ENCODE results near the gene SLC38A11.
"Not testable (repeated sequence)": the region's sequence is repeated elsewhere in the genome, so short reads cannot be mapped to it uniquely, and the experiment has no call there.

The SLC38A11 gene

GRCh38 chr2:164877927-164878326 is 77.4 kb downstream of the SLC38A11 start:
- DNase-seq (ENCODE audit: low spot score) = no peak

GRCh38 chr2:164877169-164877568 is 78.2 kb downstream of the SLC38A11 start:
- DNase-seq (ENCODE audit: low spot score) = no peak

GRCh38 chr2:164875334-164876205 is 79.8 kb downstream of the SLC38A11 start:
- no peak for DNase-seq (ENCODE audit: low spot score)

DNA sequence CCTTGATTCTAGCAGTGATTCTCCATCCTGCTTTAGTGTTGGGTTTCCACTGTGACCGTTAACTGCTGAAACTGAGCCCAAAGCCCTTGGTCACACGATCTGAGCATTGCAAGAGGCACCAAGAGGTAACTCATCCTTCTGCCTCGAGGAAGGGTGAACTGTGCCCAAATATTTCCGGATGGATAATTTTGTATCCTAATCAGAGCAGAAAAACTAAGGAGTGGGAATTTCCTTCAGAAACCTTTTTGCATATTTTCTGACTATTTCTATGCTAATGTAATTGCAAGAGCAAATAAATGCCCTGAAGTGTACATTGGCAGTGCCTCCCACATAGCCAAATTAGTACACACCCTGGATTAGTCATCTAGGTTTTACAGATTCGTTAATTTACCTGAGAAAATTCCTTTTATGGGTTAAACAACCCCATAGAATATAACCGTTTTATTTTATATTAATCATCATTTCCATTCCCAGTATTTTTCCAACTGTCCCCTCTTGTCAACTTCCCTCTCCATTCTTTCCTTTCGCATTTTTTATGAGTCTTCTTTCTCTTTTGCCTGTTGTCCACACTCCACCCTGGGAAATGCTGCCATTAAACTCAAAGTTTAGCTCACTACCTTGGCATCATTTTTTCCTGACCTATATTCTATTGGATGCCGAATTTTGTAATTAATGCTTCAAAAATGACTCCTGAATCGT is 82.0 kb downstream of the SLC38A11 start:
- DNase-seq (ENCODE audit: low spot score) = no peak

DNA sequence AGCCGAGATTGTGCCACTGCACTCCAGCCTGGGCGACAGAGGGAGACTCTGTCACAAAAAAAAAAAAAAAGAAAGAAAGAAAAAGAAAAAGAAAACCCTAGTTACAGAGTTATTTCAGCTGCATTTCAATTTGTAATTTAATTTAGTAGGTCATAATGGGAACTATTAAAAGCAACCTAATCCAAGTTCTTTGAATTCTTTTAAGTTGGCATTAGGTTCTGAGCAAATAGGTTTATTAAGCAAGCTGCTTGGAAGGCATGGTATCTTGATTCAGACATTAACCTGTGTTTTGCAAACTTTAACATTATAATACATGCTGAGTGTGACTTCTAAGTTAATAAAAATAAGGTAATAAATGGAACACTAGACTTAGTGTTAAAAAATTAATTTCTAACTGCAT is 83.9 kb downstream of the SLC38A11 start:
- no peak for DNase-seq (ENCODE audit: low spot score)

- DNase-seq (ENCODE audit: low spot score) = no peak
These were observed 85.9 kb downstream of the SLC38A11 start for GRCh38 chr2:164869420-164869772.

DNA sequence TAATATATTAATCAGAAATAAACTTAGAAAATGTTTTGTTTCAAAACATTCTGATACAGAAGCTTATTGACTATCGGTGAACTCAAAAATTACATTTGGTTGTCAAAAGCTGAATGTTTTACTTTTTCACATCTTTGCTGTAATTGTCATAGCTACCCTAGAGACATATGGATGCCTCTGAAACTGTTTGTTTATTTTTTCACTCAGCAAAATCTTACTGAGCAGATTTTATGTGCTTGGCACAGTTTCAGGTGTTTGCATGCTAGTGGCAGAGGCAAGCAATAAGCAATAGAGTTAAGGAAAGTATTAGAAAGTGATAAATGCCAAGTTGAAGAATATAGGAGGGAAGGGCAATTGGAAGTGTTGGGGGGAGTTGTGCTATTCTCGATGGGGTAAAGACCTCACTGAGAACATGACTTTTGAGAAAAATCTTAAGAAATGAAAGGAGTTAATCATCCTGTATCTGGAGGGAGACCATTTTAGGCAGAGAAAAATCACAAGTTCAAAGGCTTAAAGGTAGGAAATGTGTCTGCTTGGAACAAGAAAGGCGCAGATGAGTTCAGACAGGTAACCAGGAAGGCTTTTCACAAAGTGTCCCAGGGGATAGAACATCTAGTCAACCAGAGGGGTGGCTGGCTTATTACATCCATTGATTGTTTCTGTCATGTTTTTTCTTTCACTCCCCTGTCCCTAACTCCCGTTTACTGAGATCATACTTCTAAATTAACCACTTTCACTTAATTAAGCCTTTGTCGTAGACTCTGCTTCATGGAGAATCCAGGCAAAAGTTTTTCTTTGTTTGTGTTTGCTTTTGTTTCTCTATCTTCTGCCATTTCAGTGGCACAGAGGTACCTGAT is 86.5 kb downstream of the SLC38A11 start:
- DNase-seq (ENCODE audit: low spot score) = no peak

GRCh38 chr2:164867779-164868397 is 87.4 kb downstream of the SLC38A11 start:
- DNase-seq (ENCODE audit: low spot score) = no peak

GRCh38 chr2:164866381-164866780 is 88.9 kb downstream of the SLC38A11 start:
- not testable (repeated sequence) for DNase-seq (ENCODE audit: low spot score)

DNA sequence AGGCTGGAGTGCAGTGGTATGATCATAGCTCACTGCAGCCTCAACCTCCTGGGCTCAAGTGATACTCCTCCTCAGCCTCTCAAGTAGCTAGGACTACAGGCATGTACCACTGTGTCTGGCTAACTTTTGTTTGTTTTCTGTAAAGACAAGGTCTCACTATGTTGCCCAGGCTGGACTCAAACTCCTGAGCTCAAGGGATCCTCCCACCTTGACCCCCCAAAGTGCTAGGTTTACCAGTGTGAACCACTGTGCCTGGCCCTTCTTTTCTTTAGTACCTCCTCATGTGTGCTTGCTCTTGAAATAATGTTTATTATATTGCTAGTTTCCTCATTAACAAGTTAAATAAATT is 94.7 kb downstream of the SLC38A11 start:
- DNase-seq (ENCODE audit: low spot score) = no peak

DNA sequence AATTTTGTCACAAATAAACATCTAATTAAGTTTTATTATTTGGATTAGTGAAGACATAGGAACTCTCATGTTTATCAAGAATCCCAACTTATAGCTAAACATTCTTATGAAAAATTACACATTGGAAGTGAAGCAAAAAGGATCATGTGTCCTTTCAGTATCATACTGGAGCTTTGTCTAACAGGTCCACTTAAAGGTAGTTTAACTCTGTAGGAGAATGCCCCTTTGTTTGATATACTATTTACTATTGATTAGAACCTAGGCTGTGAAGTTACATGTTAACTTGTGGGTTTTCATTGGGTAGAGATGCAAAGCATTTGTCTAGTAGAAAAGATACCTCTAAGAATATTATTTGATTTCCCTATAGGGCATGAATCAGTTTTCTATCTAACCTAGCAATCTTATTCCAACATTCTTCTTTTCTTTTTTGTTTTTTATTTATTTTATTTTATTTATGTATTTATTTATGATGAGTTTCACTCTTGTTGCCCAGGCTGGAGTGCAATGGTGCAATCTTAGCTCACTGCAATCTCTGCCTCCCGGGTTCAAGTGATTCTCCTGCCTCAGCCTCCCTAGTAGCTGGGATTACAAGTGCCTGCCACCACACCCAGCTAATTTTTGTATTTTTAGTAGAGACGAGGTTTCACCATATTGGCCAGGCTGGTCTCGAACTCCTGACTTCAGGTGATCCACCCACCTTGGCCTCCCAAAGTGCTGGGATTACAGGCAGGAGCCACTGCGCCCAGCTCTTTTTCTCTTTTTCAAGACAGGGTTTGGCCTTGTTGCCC is 95.2 kb downstream of the SLC38A11 start:
- DNase-seq (ENCODE audit: low spot score) = not testable (repeated sequence)

DNA sequence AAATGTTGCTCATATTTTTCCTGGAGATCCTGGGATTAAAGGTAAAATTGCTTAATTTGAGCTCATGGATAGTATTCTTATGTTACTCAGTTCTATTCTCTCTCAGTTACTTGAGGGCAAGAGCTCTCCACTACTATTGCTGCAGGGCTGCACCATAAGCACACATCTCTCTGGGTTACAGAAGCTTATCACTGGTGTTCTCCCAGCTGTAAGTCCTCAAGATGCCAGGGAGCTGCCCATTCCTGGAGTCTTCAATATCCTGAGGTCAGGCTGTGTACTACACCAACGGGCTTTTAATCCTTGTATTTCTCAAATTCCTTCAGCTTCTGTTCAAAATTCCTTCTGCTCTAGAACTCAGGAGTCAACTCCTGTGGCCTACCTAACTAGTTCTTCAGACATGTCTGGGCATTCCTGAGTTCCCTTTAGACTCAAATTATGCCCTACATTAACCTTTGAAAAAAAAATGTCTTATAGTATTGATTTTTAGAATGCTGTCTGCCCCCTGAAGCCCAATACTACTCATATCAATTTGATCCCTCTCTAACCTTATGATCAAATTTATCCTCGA is 96.0 kb downstream of the SLC38A11 start:
- no peak for DNase-seq (ENCODE audit: low spot score)

DNA sequence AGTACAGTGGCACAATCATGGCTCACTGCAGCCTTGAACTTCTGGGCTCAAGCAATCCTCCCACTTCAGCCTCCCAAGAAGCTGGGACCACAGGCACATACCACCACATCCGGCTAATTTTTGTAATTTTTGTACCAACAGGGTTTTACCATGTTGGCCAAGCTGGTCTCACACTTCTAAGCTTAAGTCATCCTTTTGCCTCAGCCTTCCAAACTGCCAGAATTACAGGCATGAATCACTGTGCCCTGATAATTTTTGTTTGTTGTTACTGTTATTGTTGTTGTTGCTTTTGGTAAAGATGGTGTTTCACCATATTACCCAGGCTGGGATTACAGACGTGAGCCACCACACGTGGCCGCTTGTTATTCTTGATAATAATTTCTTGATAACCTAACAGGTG is 103.2 kb downstream of the SLC38A11 start:
- no peak for DNase-seq (ENCODE audit: low spot score)

DNA sequence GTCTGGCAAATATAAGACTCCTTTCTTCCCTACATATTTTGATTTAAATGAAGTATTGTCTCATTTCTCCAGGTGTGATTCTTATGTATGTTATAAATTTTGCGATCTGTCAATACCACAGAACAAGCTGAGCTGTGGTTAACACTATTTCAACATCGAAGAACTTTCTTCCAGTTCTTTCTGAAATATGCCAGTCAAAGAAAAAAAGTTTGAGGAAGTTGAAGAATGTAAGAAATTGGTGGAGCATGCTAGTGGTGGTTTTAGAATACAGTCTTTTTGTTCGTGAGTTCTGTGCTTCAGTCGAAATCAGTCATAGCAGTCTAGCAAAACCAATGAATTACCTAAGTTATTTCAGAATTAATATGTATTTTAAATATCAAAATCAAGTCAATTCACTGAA is 105.1 kb downstream of the SLC38A11 start:
- no peak for DNase-seq (ENCODE audit: low spot score)

DNA sequence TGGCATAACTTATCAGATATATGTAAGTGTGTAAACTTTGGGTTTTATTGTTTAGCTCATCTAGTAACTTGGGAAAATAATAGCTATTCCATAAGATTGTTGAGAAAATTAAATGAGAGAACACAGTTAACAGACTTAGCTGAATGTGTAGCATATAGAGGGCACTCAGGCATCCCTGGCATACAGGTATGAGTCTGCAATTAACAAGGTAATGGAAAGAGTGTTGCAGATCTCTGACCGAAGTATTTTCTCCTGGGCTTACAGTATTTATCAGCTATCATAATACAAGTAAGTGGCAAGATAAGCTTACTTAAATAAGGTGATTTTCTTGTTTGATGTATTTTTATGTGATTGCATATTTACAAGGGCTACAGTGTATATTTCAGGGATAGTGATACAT is 105.8 kb downstream of the SLC38A11 start:
- no peak for DNase-seq (ENCODE audit: low spot score)

DNA sequence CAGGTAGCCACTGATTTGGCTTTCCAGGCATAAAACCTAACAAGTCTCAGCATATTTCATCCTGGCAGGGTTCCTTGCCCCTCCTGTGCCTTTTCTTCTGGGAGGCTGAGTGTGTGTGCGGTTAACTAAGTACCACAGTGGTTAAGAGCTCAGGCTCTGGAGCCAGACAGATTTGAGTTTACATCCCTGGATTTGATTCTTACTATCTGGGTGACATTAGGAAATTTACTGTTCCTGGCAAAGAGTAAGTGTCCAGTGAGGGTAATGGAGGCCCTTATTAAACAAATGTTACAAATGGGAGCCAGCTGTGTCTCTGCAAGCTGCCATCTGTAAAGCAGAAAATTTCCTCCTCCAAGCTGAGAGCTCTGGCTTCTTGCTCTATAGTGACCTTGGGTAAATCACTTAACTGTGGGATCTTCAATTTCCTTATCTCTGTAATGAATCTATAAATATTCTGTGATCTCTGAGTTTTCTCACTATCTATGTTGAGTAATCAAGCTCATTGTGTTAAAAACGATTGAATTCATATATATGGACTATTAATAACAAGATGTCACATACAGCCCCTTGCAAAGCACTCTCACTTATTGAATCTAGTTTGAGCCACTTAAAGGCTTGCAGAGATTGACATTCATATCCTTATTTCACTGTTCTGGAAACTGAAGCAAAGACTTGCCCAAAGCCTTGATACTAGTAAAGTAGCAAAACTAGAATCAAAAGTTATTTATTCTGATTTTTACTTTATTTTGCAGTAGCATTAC is 107.2 kb downstream of the SLC38A11 start:
- no peak for DNase-seq (ENCODE audit: low spot score)

DNA sequence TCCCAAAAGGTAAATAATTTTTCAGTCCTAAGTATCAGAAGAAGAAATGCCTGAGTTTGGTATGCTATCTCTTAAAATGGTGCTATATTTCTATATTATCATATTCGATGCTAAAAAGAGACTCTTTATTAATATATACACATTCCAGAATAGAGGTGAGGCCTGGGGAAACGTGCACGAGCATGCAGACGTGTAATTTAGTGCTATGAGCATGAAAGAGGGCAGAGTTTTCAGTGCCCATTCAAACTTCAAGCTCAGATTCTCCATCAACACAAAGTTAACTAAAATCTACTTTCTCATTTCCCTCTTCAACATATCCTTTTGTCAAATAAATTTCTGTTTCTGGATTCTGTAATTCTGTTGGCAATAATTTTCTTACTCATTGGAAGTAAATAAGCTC is 108.0 kb downstream of the SLC38A11 start:
- no peak for DNase-seq (ENCODE audit: low spot score)

GRCh38 chr2:164846276-164846675 is 109.0 kb downstream of the SLC38A11 start:
- DNase-seq (ENCODE audit: low spot score) = no peak
